ENCODE data around the gene ZNF574. TPM values are rescaled to one million over a fixed set of nuclear protein-coding genes. Genes with fewer than 3 reads are reported as not detected.

Gene ZNF574
- total RNA-seq, 1 donor from 2014 or later, result 17.3 TPM

DNA sequence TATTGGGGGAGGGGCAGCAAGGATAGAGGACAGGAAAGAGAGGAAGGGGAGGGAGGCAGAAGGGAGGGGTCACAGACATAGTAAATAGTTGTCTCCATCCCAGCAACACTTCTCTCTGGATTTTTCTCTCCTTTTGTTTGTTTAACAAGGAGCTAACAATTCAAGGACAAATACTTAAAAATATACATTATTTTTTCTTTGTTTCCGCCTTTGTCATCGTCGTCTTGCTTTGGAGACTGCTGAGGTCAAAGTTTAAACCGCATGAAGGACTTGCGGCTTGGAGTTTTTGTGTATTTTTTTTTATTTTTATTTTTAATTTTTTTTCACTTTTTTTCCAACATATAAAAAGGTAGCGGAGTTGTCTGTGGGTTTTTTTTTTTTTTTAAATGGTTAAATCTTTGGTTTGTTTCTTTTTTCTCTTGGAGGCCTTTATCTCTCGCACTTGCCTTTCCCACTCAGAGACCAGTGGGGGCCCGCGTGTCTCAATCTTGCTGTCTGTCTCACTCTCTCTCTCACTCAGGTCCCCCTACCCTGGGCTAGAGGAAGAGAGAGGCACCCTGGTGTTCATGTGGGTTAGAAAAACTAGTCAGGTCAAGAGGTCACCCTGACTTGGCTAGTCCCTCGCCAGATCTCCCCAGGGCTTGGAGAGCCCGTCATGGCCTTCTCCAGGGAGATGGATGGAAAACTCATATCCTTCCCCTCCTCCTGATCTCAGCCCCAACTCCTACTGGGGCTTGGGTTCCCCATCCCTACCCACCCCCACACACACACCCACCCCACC is 11.0 kb downstream of the ZNF574 start:
- H3K4me3 ChIP-seq (ENCODE audit: low read depth, low read length), result no peak overlapping the region
- H3K27me3 ChIP-seq (ENCODE audit: control insufficient read depth, insufficient read depth, low read length), result no peaks in the 10 kb centered on the region
- DNase-seq (ENCODE audit: low read depth), result no peak
- TF ChIP-seq, protein P1, sequence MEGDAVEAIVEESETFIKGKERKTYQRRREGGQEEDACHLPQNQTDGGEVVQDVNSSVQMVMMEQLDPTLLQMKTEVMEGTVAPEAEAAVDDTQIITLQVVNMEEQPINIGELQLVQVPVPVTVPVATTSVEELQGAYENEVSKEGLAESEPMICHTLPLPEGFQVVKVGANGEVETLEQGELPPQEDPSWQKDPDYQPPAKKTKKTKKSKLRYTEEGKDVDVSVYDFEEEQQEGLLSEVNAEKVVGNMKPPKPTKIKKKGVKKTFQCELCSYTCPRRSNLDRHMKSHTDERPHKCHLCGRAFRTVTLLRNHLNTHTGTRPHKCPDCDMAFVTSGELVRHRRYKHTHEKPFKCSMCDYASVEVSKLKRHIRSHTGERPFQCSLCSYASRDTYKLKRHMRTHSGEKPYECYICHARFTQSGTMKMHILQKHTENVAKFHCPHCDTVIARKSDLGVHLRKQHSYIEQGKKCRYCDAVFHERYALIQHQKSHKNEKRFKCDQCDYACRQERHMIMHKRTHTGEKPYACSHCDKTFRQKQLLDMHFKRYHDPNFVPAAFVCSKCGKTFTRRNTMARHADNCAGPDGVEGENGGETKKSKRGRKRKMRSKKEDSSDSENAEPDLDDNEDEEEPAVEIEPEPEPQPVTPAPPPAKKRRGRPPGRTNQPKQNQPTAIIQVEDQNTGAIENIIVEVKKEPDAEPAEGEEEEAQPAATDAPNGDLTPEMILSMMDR (IDR thresholded peaks at IDR 0.05; ENCODE audit: insufficient read depth, low read length, poor library complexity, severe bottlenecking), result no peak
- no peaks in the 10 kb centered on the region for H3K36me3 ChIP-seq (ENCODE audit: control insufficient read depth, insufficient read depth, low read length)

DNA sequence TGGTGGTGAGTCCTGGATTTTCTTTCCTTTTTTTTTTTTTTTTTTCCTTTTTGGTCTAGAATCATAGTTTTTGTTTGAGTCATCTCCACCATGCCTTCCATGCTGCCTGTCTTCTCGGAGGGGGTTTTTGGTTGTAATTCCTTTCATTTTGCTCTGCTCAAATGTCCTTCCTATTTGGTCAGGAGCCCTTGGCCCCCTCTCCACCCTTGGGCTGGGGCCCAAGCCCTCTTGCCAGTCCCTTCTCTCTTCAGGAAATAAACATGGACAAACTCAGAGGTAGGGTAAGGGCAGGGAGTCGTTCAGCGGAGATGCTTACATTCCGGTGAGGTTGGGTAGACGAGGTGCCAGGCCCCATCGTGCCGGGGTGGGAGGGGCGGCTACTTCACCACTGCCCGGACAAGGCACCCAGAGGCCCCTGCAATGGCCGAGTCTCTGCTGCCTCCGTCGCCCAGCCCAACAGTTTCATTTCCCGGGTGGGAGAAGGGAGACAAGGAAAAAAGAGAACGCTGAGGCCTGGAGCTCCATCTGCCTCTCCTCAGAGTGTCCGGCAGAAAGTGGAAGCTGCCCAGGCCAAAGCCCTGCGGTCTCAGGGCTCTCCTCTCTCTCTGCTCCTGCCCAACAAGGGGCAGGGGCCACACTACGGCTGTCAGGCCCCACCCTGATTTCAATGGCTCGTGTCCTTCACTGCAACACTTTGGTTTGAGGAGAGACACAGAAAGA is 12.7 kb downstream of the ZNF574 start:
- no peak for DNase-seq (ENCODE audit: low read depth)
- TF ChIP-seq, protein P1 (IDR thresholded peaks at IDR 0.05; ENCODE audit: insufficient read depth, low read length, poor library complexity, severe bottlenecking), result no peak
- Histone ChIP-seq H3K27me3 (ENCODE audit: control insufficient read depth, insufficient read depth, low read length) (no peaks in the 10 kb centered on the region), H3K36me3 (ENCODE audit: control insufficient read depth, insufficient read depth, low read length) (no peaks in the 10 kb centered on the region), H3K4me3 (ENCODE audit: low read depth, low read length) (no peak overlapping the region)

DNA sequence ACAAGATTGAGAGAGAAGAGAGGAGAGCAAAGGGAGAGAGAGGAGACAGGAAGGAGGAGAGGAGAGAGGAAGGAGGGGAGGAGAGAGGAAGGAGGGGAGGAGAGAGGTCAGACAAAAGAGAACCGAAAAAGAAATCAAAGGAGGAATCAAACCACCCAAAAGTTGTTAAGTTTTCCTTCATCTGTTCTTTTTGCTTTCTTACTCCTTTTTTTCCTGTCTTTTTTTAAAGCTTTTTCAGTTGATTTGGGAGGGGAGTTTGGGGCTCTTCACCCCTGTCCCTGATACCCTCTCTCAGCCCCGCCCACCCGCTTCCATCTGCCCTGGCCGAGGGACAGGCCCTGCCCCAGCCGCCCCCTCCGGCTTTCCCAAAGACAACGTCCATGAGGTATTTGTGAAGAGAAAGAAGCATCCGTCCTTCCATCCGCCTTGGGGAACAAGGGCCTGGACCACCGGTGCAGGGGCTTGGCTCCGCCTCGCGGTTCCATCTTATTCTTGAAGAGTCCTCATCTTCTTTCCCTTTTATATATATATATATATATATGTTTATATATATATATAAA is 13.3 kb downstream of the ZNF574 start:
- DNase-seq (ENCODE audit: low read depth), result no peak
- TF ChIP-seq, protein P1 (IDR thresholded peaks at IDR 0.05; ENCODE audit: insufficient read depth, low read length, poor library complexity, severe bottlenecking), result no peak
- Histone ChIP-seq H3K36me3 (ENCODE audit: control insufficient read depth, insufficient read depth, low read length) (no peaks in the 10 kb centered on the region), H3K27me3 (ENCODE audit: control insufficient read depth, insufficient read depth, low read length) (no peaks in the 10 kb centered on the region), H3K4me3 (ENCODE audit: low read depth, low read length) (no peak overlapping the region)

DNA sequence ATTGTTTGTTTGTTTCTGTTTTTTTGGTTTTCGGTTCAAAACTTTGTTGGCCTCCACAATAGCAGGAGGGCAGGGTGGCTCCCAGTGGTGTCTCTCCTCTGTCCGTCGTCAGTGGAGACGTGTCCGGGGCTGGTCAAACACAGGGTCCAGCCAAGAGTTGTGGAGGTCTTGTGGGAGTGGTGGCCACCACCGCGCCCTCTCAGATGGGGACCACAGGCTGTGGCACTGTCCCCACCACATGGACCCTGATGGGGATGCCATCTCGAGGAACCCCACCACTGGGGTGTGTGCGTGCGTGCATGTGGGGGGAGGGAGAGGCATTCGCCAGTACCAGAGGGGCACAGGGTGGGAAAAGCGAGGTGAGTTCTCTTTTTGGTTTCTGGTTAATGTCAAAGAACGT is 13.8 kb downstream of the ZNF574 start:
- no peaks in the 10 kb centered on the region for H3K27me3 ChIP-seq (ENCODE audit: control insufficient read depth, insufficient read depth, low read length)

DNA sequence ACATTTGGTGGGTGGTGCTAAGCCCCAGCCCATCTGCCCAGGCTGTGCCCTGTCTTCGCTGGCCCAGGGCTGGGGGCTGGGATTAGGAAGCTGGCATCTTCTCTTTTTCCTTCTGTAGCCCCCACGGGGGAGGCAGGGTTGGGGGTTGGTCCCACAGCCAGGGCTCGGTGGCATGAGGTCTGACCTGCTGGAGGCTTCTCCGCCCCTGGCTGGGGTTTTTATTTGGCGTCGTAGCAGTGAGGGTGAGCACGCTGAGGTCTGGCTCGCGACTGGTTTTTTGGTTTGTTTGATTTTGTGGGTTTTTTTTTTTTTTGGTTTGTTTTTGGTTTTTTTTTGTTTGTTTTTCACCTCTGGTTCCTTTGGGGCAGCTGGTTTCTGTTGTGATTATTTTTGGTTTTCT is 14.7 kb downstream of the ZNF574 start:
- TF ChIP-seq, protein P1 (IDR thresholded peaks at IDR 0.05; ENCODE audit: insufficient read depth, low read length, poor library complexity, severe bottlenecking), result no peak
- no peak for DNase-seq (ENCODE audit: low read depth)
- Histone ChIP-seq H3K27me3 (ENCODE audit: control insufficient read depth, insufficient read depth, low read length) (peaks cover 4% of the 10 kb centered on the region), H3K4me3 (ENCODE audit: low read depth, low read length) (no peak overlapping the region), H3K36me3 (ENCODE audit: control insufficient read depth, insufficient read depth, low read length) (no peaks in the 10 kb centered on the region)

More for the DNA sequence above, 13.8 kb downstream of the ZNF574 start:
- no peak for DNase-seq (ENCODE audit: low read depth)
- no peaks in the 10 kb centered on the region for H3K36me3 ChIP-seq (ENCODE audit: control insufficient read depth, insufficient read depth, low read length)
- no peak overlapping the region for H3K4me3 ChIP-seq (ENCODE audit: low read depth, low read length)
- TF ChIP-seq, protein P1 (IDR thresholded peaks at IDR 0.05; ENCODE audit: insufficient read depth, low read length, poor library complexity, severe bottlenecking), result no peak

Data from kidney epithelial cell (primary cell).